ENCODE data around the gene CLEC10A.

GRCh38 chr17:7074931-7075330 lies 5.1 kb downstream of the CLEC10A start:
- TF ChIP-seq YY1 (IDR thresholded peaks at IDR 0.05; ENCODE audit: insufficient read depth, insufficient read length) = no peak
- TF ChIP-seq SUZ12 (IDR thresholded peaks at IDR 0.05; ENCODE audit: extremely low read depth, insufficient read depth, insufficient read length) = no peak

All from NT2/D1 (cell line).